NCI-H146 treated with DMSO at 0.1 percent for 48 hours (cell line): Measurements from ENCODE around the gene F2RL1.
"Not testable (repeated sequence)": the region's sequence is repeated elsewhere in the genome, so short reads cannot be mapped to it uniquely, and the experiment has no call there.

Experiments
- DNase-seq: peaks from one replicate; lab custom pipeline; 2025; ENCODE audit not compliant: unreplicated experiment; lab: John Stamatoyannopoulos, UW

F2RL1 gene

DNA sequence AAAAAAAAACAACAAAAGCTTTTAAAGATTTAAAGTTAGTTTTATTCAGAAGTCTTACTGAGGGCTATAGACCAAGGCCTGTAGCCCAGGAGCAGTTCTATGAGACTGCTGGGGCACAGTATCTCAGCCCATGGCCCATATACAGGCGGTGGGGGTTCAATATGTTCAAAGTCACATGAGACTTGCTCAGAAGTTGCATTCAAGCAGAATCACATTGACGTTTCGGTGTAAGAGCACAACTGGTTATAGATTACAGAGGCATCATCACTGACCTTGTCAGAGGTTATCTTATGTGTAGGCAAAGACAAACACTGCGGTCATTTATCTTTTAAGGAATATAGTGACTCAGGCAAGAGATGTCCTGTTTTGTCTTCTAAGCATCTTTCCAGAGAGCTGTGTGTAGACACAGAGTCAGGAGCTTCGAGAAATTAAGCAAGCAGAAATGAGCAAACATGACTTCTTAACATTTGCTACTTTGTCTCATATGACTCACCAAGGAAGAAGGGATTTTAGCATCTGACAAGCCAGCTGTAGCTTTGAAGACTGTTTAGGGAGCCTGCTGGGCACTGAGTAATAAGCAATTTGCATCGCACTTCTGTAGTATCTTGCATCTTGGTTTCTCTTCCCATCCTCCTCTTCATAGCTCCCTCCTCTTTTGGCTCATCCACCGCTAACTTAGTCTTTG is 12.9 kb upstream of the F2RL1 start:
- DNase-seq: no peak

DNA sequence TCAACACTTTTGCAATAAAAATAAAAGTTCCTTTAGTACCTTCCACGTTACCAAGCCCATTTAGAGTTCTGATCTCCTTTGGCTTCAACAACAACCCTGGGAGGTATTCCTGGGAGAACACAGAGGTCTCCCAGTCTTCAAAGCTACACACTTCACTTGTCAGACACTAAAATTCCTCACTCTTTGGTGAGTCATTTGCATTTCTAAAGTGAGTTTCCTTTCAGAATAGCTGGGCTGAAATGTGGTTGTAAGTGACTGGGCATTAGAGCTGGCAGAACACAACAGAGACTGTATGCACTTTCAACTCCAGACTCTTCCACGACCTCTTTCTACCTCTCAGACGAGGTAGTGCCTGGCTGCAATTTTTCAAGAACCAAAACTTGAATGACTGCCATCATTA is 11.5 kb upstream of the F2RL1 start:
- no peak for DNase-seq

GRCh38 chr5:76808141-76808691 is 10.6 kb upstream of the F2RL1 start:
- DNase-seq: no peak

GRCh38 chr5:76809141-76809540 is 9.7 kb upstream of the F2RL1 start:
- no peak for DNase-seq

DNA sequence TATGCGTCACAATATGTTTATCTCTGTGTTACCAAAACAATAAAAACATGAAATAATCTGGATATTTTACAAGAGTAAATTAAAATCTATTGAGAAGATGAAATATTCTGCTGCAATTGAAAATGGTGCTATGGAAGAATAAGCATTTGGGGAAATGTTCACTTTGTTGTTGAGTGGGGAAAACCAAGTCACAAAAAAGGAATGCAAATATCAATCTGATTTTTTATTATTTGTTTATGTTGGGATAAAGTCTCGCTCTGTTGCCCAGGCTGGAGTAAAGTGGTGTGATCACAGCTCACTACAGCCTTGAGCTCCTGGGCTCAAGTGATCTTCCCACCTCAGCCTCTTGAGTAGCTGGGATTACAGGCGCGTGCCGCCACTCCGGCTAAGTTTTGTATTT is 8.6 kb upstream of the F2RL1 start:
- no peak for DNase-seq

DNA sequence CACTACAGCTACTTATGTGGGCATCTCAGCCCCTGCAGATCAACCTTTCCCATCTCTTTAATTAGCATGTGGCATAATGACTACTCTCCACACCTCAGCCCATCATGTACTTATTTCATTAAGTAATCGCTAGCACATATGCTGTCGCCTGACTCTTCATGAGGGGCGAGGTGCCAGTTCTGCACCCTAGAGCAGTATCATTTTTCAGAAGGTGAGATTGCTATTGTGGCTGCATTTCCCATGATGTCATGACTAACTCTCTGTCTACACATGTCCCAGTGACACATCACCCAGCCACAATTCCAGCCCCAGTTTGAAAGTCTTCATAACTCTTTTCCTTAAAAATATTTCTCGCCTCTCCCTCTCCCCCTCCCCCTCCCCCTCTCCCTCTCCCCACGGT is 7.6 kb upstream of the F2RL1 start:
- no peak for DNase-seq

DNA sequence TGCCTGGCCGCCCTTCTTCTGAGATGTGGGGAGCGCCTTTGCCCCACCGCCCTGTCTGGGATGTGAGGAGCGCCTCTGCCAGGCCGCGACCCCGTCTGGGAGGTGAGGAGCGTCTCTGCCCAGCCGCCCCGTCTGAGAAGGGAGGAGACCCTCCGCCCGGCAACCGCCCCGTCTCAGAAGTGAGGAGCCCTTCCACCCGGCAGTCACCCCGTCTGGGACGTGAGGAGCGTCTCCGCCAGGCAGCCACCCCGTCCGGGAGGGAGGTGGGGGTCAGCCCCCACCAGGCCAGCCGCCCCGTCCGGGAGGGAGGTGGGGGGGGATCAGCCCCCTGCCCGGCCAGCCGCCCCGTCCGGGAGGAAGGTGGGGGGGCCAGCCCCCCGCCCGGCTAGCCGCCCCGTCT is 6.6 kb upstream of the F2RL1 start:
- DNase-seq: not testable (repeated sequence)

GRCh38 chr5:76813982-76814562 is 4.8 kb upstream of the F2RL1 start:
- DNase-seq: no peak

GRCh38 chr5:76816110-76816831 is 2.6 kb upstream of the F2RL1 start:
- no peak for DNase-seq

DNA sequence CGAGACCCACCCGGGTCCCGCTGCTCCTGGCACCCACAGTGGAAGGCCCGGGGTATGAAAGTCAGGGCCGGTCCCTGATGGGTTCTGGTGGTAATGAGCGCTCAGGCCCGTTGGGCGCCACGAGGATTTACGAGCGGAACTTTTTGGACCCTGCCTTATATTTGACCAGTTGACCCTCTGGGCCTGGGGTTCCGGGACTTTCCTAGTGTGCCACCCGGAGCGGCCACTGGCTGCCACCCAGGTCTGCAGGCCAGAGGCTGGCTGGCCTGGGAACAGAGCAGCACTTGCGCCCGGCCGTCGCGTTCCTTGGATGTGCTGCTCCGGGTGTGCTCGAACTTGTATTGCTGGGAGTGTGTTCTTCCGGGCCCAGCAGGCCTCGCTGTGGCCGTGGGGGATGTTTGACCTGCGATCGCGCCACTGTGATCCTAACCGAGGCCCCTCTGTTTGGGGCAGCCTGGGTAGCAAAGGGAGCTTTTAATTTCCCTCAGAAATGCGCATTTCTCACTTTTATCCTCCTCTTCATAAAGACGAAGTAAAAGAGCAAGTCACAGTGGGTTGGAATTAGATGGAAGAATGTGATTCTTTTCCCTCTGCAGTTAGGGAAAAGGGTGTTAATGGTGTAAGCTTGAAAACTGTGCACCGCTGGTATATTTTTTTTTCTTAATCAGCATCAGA is 1.2 kb downstream of the F2RL1 start:
- no peak for DNase-seq

DNA sequence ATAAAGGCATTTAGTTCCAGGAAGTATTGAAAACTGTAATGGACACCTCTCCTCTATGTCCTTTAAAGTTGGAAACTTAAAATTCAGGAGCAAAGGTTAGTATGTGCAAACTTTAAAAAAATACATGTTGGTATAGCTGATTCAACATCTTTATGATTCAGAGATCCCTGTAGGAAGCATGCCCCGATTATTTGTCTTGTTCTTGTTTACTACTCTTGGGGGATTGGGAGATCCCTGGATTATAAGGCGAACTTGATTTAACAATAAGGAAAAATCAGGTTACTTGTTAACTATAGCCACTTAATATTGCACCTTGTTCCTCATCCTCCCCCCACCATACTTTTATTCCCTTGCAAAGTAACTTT is 1.7 kb downstream of the F2RL1 start:
- no peak for DNase-seq

GRCh38 chr5:76821136-76821535 is 2.3 kb downstream of the F2RL1 start:
- DNase-seq: no peak

- DNase-seq: not testable (repeated sequence)
Observed at GRCh38 chr5:76822105-76822731, 3.4 kb downstream of the F2RL1 start.

DNA sequence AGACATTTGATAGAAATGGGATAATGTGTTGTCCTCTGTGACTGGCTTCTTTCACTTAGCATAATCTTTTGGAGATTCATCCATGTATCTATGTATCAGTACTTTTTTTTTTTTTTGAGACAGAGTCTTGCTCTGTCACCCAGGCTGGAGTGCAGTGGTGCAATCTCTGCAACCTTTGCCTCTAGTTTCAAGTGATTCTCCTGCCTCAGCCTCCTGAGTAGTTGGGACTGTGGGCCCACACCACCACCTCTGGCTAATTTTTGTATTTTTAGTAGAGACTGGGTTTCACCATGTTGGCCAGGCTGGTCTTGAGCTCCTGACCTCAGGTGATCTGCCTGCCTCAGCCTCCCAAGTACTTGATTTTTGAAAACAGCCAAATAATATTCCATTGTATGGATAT is 7.6 kb downstream of the F2RL1 start:
- DNase-seq: not testable (repeated sequence)

GRCh38 chr5:76831110-76831452 is 12.3 kb downstream of the F2RL1 start:
- no peak for DNase-seq

DNA sequence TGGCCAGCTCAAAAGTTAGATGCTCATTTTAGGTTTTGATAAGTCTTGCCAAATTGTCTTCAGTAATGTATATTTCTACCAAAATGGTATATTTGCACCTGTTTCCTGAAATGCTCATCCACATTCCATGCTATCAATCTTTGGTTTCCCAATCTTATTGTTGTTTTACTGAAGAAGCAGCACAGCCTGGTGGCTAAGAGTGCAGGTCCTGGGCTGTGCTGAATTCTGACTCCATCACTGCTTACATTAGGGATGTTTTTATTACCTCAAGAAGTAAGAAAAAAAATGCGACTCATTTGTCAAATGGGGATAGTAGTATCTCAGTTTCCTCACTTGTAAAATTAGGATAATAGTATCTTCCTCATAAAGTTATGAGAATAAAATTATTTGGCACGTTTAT is 17.4 kb downstream of the F2RL1 start:
- DNase-seq: no peak

- DNase-seq: no peak
Observed at GRCh38 chr5:76836585-76836984, 17.8 kb downstream of the F2RL1 start.

- no peak for DNase-seq
Observed at GRCh38 chr5:76838481-76839261, 19.8 kb downstream of the F2RL1 start.

DNA sequence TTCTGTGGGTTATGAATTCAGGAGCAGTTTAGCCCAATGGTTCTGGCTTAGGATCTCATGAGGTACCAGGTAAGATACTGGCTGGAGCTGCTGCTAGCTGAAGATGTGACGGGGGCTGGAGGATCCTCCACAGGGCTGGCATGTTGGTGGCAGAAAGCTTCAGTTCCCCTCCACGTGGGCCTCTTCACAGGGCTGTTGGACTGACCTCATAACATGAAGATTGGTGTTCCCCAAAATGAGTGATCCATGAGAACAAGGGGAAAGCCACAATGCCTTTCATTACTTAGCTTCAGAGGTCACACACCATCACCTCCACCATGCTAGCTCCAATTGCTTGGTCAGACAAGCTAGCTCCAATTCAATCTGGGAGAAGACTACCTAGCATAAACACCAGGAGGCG is 22.5 kb downstream of the F2RL1 start:
- DNase-seq: no peak

DNA sequence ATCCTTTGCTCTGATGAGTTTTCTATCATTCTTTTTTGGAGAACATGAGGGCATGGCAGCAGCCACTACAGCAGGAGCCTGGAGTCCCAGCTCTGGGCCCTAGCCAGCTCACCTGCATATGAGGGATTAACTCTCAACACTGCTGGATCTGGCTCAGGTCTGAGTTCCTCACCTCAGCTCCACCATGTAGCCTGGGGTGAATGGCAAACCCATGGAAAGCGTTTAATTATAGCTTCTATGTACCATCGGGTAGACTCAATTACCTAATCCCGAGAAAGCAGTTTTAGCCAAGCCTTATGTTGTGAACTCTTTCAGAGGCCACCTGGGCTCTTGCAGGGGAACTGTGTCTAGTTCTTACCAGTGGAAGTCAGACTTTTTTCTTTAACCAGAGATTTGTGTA is 27.1 kb downstream of the F2RL1 start:
- DNase-seq: no peak
